HG03039 (cell line): ENCODE data around the gene TREM2.

Experiments
- ATAC-seq: cut with Tn5 transposase; IDR thresholded peaks from one replicate; pipeline ENCODE4 v1.9.1; 2021; ENCODE audit warnings: mild to moderate bottlenecking, moderate library complexity; ENCODE audit not compliant: unreplicated experiment

Gene TREM2

GRCh38 chr6:41184761-41185160, 21.8 kb upstream of the TREM2 start:
- ATAC-seq = no peak

- no peak for ATAC-seq
Observed at GRCh38 chr6:41182069-41183034, 19.4 kb upstream of the TREM2 start.

- no peak for ATAC-seq
Observed at GRCh38 chr6:41181566-41181965, 18.6 kb upstream of the TREM2 start.

- ATAC-seq = no peak
Observed at GRCh38 chr6:41179163-41179562, 16.2 kb upstream of the TREM2 start.

- no peak for ATAC-seq
Observed at GRCh38 chr6:41177695-41178094, 14.8 kb upstream of the TREM2 start.

- ATAC-seq = no peak
Observed at GRCh38 chr6:41177287-41177686, 14.4 kb upstream of the TREM2 start.

GRCh38 chr6:41176189-41176588, 13.3 kb upstream of the TREM2 start:
- ATAC-seq = no peak

GRCh38 chr6:41175084-41175483, 12.2 kb upstream of the TREM2 start:
- ATAC-seq = no peak

GRCh38 chr6:41174610-41175009, 11.7 kb upstream of the TREM2 start:
- ATAC-seq = no peak

- no peak for ATAC-seq
Observed at GRCh38 chr6:41171908-41172307, 9.0 kb upstream of the TREM2 start.

GRCh38 chr6:41170547-41171160, 7.7 kb upstream of the TREM2 start:
- no peak for ATAC-seq

- no peak for ATAC-seq
Observed at GRCh38 chr6:41167173-41167963, 4.5 kb upstream of the TREM2 start.

- ATAC-seq = no peak
Observed at GRCh38 chr6:41164551-41165120, 1.7 kb upstream of the TREM2 start.

- no peak for ATAC-seq
Observed at GRCh38 chr6:41163419-41163717, 452 bp upstream of the TREM2 start.

- ATAC-seq = no peak
Observed at GRCh38 chr6:41161851-41162552, 914 bp downstream of the TREM2 start.

GRCh38 chr6:41161380-41161779, 1.5 kb downstream of the TREM2 start:
- no peak for ATAC-seq

- no peak for ATAC-seq
Observed at GRCh38 chr6:41160933-41161332, 2.0 kb downstream of the TREM2 start.

GRCh38 chr6:41159415-41160082, 3.4 kb downstream of the TREM2 start:
- no peak for ATAC-seq

GRCh38 chr6:41157323-41157722, 5.6 kb downstream of the TREM2 start:
- no peak for ATAC-seq

- ATAC-seq = no peak
Observed at GRCh38 chr6:41156771-41157170, 6.1 kb downstream of the TREM2 start.
